Measurements from ENCODE around the gene HERC2. TPM values are rescaled to one million over a fixed set of nuclear protein-coding genes. Genes with fewer than 3 reads are reported as not detected.

HERC2 gene
- total and polyA plus RNA-seq, 7 donors: 23.9 to 59.7 (median 41.1) TPM

- Histone ChIP-seq H3K27ac (no peak overlapping the region), H3K4me1 (no peaks in the 10 kb centered on the region), H3K4me3 (no peak overlapping the region), H3K36me3 (ENCODE audit: insufficient read depth in 1 of 2, low read depth in 1 of 2) (no peaks in the 10 kb centered on the region), H3K27me3 (ENCODE audit: insufficient read depth in 3 of 3, low read length in 2 of 3) (peaks cover 0 to 5% (median 0%) of the 10 kb centered on the region in 3 donors), H3K9me3 (peaks cover 7% of the 10 kb centered on the region)
- intact Hi-C loops (cut with DNase I): no loop called here
- no peak for TF ChIP-seq CTCF (IDR thresholded peaks at IDR 0.05)
- no peak for ATAC-seq
- WGBS, 3 donors: 27 to 32% (median 31%) methylated on average over 3 of the region's 3 CpGs
- DNase-seq: no peak
Measured at GRCh38 chr15:28066231-28066630, 255.7 kb downstream of the HERC2 start.

Other genes with a start within 250 kb of the HERC2 start
- under 1 TPM in 3 of 4 donors, not detected in 1; 0.17 to 0.52 (median 0.17) TPM for gene OCA2, start 222.9 kb downstream of the HERC2 start, total RNA-seq
- under 1 TPM in 2 of 3 donors, not detected in 1; 0.03 to 0.04 TPM for gene OCA2, start 222.9 kb downstream of the HERC2 start, polyA plus RNA-seq
- gene GOLGA6L24, start 35.9 kb upstream of the HERC2 start, total RNA-seq: not detected
- not detected for gene GOLGA6L24, start 35.9 kb upstream of the HERC2 start, polyA plus RNA-seq
- gene GOLGA8F, start 56.5 kb upstream of the HERC2 start, total RNA-seq: not detected
- gene GOLGA8F, start 56.5 kb upstream of the HERC2 start, polyA plus RNA-seq: not detected
- gene GOLGA8G, start 210.8 kb upstream of the HERC2 start, total RNA-seq: not detected
- not detected for gene GOLGA8G, start 210.8 kb upstream of the HERC2 start, polyA plus RNA-seq
- gene GOLGA6L25, start 231.4 kb upstream of the HERC2 start, total RNA-seq: not detected
- not detected for gene GOLGA6L25, start 231.4 kb upstream of the HERC2 start, polyA plus RNA-seq

Measured in psoas muscle (tissue), 8 donors.